ENCODE measurements around the gene GIMAP2.

GIMAP2 gene

DNA sequence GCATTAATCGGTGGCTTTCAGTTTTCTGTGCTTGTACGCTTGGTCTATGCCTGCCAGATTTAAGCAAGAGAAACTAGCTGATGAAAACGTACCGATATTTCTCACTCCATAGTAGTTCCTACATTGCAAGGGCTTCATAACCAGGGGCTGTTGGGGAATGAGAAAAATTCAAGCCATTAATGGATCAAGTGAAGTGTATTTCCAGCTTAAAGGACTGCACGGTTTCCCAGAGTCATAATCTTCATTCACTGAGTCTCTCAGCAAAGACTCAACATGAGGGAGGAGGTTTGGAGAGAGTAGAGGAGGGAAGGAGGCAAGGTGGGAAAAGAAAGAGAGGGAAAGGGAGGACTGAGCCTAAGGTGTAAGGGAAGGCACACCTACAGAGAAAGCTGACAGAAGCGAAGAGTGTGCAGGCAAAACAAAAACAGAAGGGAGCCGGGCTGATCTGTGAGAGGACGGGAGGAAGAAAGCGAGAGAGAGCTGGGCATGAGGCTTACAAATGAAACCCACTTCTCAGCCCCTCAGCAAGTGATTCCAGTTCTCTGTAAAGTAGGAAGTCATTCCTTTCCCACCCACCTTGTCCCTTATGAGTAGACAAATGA lies 625 bp downstream of the GIMAP2 start:
- TF ChIP-seq, protein P1, sequence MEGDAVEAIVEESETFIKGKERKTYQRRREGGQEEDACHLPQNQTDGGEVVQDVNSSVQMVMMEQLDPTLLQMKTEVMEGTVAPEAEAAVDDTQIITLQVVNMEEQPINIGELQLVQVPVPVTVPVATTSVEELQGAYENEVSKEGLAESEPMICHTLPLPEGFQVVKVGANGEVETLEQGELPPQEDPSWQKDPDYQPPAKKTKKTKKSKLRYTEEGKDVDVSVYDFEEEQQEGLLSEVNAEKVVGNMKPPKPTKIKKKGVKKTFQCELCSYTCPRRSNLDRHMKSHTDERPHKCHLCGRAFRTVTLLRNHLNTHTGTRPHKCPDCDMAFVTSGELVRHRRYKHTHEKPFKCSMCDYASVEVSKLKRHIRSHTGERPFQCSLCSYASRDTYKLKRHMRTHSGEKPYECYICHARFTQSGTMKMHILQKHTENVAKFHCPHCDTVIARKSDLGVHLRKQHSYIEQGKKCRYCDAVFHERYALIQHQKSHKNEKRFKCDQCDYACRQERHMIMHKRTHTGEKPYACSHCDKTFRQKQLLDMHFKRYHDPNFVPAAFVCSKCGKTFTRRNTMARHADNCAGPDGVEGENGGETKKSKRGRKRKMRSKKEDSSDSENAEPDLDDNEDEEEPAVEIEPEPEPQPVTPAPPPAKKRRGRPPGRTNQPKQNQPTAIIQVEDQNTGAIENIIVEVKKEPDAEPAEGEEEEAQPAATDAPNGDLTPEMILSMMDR (conservative IDR thresholded peaks at IDR 0.05; ENCODE audit: low read depth, low read length), result no peak
- no peak for DNase-seq (ENCODE audit: low read depth)
- H3K4me3 ChIP-seq (ENCODE audit: low read length), result no peak overlapping the region

DNA sequence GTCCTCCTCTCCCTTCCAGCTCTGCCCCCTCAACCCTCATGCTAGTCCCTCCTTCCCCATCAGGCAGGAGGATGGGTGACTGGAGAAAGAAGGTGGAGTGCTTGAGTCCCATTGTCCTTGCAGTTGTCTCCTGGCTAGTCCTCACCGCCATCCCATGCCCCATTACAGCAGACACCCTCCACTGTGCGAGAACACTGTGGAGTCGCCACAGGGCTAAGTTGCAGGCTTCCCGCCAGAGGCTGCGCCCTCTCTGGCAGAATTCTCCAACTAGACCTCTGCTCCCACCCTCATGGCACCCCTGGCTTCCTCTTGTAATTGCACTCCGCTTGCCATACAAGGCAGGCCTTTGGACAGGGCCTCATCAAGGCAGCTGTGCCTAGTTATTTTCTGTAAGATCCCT lies 3.1 kb downstream of the GIMAP2 start:
- no peak for DNase-seq (ENCODE audit: low read depth)
- no peak overlapping the region for H3K4me3 ChIP-seq (ENCODE audit: low read length)
- TF ChIP-seq, protein P1 (conservative IDR thresholded peaks at IDR 0.05; ENCODE audit: low read depth, low read length), result no peak

DNA sequence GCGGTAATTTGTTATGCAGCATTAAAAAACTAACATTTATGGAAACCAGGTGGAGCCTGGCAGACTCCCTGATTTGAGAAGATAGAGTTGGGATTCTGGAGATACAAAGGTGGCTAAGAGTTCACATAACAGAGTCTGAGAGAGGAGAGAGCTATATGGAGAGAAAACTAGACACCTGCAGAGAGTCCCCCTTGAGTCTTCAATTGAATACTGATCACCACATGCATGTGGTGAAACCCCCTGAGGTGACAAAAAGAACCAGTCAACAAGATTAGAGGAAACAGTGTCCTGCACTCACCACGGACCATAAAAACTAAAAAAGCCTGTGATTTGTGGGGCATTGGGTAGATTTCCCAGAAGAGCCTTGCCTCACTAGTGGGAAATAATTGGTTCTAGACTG lies 10.1 kb downstream of the GIMAP2 start:
- no peak for DNase-seq (ENCODE audit: low read depth)
- no peak overlapping the region for H3K4me3 ChIP-seq (ENCODE audit: low read length)
- TF ChIP-seq, protein P1 (conservative IDR thresholded peaks at IDR 0.05; ENCODE audit: low read depth, low read length), result no peak

DNA sequence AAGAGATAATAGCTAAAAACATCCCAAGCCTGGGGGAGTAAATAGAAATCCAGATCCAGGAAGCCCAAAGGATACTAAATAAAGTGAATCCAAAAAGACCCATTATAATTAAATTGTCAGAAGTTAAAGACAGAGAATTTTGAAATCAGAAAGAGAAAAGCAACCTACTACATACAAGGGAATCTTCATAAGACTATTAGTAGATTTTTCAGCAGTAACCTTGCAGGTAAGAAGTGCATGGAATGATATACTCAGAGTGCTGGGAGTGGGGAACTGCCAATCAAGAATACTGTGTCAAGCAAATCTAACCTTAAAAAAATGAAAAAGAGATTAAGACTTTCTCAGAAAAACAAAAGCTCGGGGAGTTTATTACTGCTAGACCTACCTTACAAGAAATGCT lies 17.7 kb downstream of the GIMAP2 start:
- DNase-seq (ENCODE audit: low read depth), result no peak
- no peak overlapping the region for H3K4me3 ChIP-seq (ENCODE audit: low read length)
- TF ChIP-seq, protein P1 (conservative IDR thresholded peaks at IDR 0.05; ENCODE audit: low read depth, low read length), result no peak

DNA sequence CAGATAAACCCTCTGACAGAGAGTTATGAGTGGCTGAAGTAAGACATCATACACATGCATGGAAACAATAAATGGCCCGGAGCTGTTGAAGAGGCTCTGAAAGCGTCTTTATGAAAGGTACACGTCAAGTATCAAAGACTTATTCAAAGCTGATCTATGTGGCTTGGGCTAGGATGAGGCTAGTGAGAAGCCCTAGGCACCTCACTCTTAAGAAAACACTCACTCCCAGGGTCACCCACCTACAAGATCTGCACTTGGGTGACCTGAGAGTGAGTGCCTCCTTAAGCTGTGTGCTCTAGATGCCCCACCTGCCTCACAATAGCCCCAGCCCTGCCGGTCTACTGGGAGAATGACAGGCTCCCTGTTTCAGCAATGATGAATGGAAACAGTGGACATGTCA lies 29.8 kb downstream of the GIMAP2 start:
- TF ChIP-seq, protein P1 (conservative IDR thresholded peaks at IDR 0.05; ENCODE audit: low read depth, low read length), result no peak
- H3K4me3 ChIP-seq (ENCODE audit: low read length), result no peak overlapping the region
- DNase-seq (ENCODE audit: low read depth), result no peak

DNA sequence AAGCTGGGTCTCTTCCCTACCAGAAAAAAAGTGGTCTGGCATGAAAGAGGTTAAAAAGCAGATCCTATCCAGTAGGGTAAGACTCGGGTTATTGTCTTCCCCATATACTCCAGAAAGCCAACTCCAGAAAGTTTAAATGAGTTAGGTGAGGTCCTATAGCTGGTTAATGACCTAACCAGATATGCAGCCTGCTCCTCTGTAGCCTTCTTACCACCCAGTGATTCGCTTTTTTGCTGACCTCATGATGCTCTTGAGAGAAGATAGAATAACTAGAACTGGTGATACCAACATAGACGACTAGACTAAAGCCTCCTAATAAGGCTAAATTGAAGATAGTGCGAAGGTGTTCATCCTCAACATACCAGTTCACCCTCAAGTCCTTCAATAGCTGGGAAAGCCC lies 30.2 kb downstream of the GIMAP2 start:
- TF ChIP-seq, protein P1 (conservative IDR thresholded peaks at IDR 0.05; ENCODE audit: low read depth, low read length), result no peak
- no peak for DNase-seq (ENCODE audit: low read depth)
- H3K4me3 ChIP-seq (ENCODE audit: low read length), result no peak overlapping the region

DNA sequence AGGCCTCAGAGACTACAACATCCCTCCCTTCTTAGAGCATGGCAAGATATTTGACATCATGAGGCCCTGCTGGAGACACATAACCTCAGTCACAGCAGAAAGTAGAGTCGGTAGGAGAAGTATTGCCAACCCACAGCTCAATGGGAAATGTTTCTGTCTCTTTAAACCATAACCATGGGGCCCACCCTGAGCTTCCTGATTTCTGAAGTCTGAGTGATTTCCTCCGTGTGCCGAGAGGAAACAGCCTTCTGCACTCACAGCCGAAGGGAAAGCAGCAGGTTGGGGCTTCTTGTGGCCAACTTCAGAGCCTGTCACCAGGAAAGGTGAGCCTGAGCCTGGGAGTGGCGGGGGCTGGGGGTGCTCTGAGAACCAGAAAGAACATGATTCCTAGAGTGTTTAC lies 30.9 kb downstream of the GIMAP2 start, which contains the start of gene GIMAP1:
TSS of gene GIMAP1 (plus strand) at position 246 of the 400 bp plus-strand sequence. CDS start 2,435 bp downstream, outside the sequence.
- DNase-seq (ENCODE audit: low read depth), result no peak
- TF ChIP-seq, protein P1 (conservative IDR thresholded peaks at IDR 0.05; ENCODE audit: low read depth, low read length), result no peak
- no peak within 1 kb of the TSS for H3K4me3 ChIP-seq (ENCODE audit: low read length)
